HepG2 (cell line): ENCODE results near the gene SLC22A31. TPM values are rescaled to one million over a fixed set of nuclear protein-coding genes. Genes with fewer than 3 reads are reported as not detected.

Experiments used
- AGO2 ChIP-seq: fragments of 200-400 bp; formaldehyde crosslinking; optimal IDR thresholded peaks from 2 replicates; pipeline ENCODE3; 2017; ENCODE audit warnings: mild to moderate bottlenecking, low read depth, low read length, moderate library complexity
- ARID3A ChIP-seq: IDR thresholded peaks from 2 replicates; pipeline ENCODE4 v1.6.1; 2012; ENCODE audit warnings: low read depth, low read length, improper control_type of control experiment
- ATF6 ChIP-seq: sonication (generic); formaldehyde crosslinking; conservative IDR thresholded peaks from 2 replicates; pipeline ENCODE4 v1.4.0; 2020; ENCODE audit warnings: missing genetic modification reagents
- CENPBD1 ChIP-seq: sonication (generic); formaldehyde crosslinking; IDR thresholded peaks from 2 replicates; pipeline ENCODE4 v1.8.0; 2022; ENCODE audit warnings: missing genetic modification reagents, low read depth, mild to moderate bottlenecking, borderline replicate concordance
- DNMT1 ChIP-seq: sonication (generic); formaldehyde crosslinking; IDR thresholded peaks from 2 replicates; pipeline ENCODE4 v1.5.1; 2020; ENCODE audit warnings: mild to moderate bottlenecking, missing genetic modification reagents
- HHEX ChIP-seq: IDR thresholded peaks from 2 replicates; pipeline ENCODE4 v1.6.1; 2016; ENCODE audit warnings: control low read depth
- HNRNPLL ChIP-seq: fragments of 200-400 bp; formaldehyde crosslinking; IDR thresholded peaks from 2 replicates; pipeline ENCODE4 v1.6.1; 2017; ENCODE audit warnings: mild to moderate bottlenecking, low read depth, low read length; ENCODE audit not compliant: poor library complexity, severe bottlenecking
- HOXA9 ChIP-seq: sonication (generic); formaldehyde crosslinking; IDR thresholded peaks from 2 replicates; pipeline ENCODE4 v1.8.1; 2022; ENCODE audit warnings: missing genetic modification reagents, mild to moderate bottlenecking, moderate library complexity, borderline replicate concordance
- HOXD1 ChIP-seq: sonication (generic); formaldehyde crosslinking; IDR thresholded peaks from 2 replicates; pipeline ENCODE4 v1.5.0; 2020; ENCODE audit warnings: missing genetic modification reagents
- KLF11 ChIP-seq: IDR thresholded peaks from 2 replicates; pipeline ENCODE4 v1.6.1; 2016; ENCODE audit warnings: missing compliant biosample characterization
- KLF12 ChIP-seq: sonication (generic); formaldehyde crosslinking; IDR thresholded peaks from 2 replicates; pipeline ENCODE4 v1.4.0; 2020; ENCODE audit warnings: missing genetic modification reagents, borderline replicate concordance
- LCORL ChIP-seq, 2 experiments: fragments of 450-650 bp in 1 of 2; sonication (generic) in 1 of 2; formaldehyde crosslinking in 1 of 2; IDR thresholded peaks; 2 replicates each; pipeline versions ENCODE4 v1.5.0 to v1.6.1; 2017 to 2020; ENCODE audit warnings: antibody characterized with exemption in 1 of 2, missing genetic modification reagents in 1 of 2
- MEF2D ChIP-seq: sonication (generic); formaldehyde crosslinking; IDR thresholded peaks from 2 replicates; pipeline ENCODE4 v1.5.1; 2020; ENCODE audit warnings: mild to moderate bottlenecking, missing genetic modification reagents
- PCBP2 ChIP-seq: fragments of 200-400 bp; formaldehyde crosslinking; optimal IDR thresholded peaks from 2 replicates; pipeline ENCODE3; 2018; ENCODE audit warnings: low read length, low read depth; ENCODE audit not compliant: poor library complexity, severe bottlenecking
- RELA ChIP-seq: sonication (generic); formaldehyde crosslinking; IDR thresholded peaks from 2 replicates; pipeline ENCODE4 v1.4.0; 2020; ENCODE audit warnings: missing genetic modification reagents
- RXRA ChIP-seq: sonication (generic); formaldehyde crosslinking; IDR thresholded peaks from 2 replicates; pipeline ENCODE4 v1.5.1; 2020; ENCODE audit warnings: missing genetic modification reagents
- SP2 ChIP-seq: sonication (generic); formaldehyde crosslinking; IDR thresholded peaks from 2 replicates; pipeline ENCODE4 v1.5.1; 2020; ENCODE audit warnings: mild to moderate bottlenecking, missing genetic modification reagents
- SP4 ChIP-seq: sonication (generic); formaldehyde crosslinking; IDR thresholded peaks from 2 replicates; pipeline ENCODE4 v1.8.1; 2023; ENCODE audit warnings: mild to moderate bottlenecking, missing genetic modification reagents
- TOPORS ChIP-seq: sonication (generic); formaldehyde crosslinking; IDR thresholded peaks from 2 replicates; pipeline ENCODE4 v1.8.0; 2023; ENCODE audit warnings: mild to moderate bottlenecking, missing genetic modification reagents
- ZMAT3 ChIP-seq: sonication (generic); formaldehyde crosslinking; conservative IDR thresholded peaks from 2 replicates; pipeline ENCODE4 v1.7.0; 2021; ENCODE audit warnings: missing genetic modification reagents
- ZNF264 ChIP-seq: sonication (generic); formaldehyde crosslinking; IDR thresholded peaks from 2 replicates; pipeline ENCODE4 v1.4.0; 2020; ENCODE audit warnings: missing genetic modification reagents
- ZNF33A ChIP-seq: sonication (generic); formaldehyde crosslinking; IDR thresholded peaks from 2 replicates; pipeline ENCODE4 v1.5.1; 2020; ENCODE audit warnings: missing genetic modification reagents, mild to moderate bottlenecking, moderate library complexity, borderline replicate concordance
- ZNF431 ChIP-seq: sonication (generic); formaldehyde crosslinking; IDR thresholded peaks from 2 replicates; pipeline ENCODE4 v1.9.0; 2022; ENCODE audit warnings: missing genetic modification reagents, low read depth, mild to moderate bottlenecking, borderline replicate concordance
- ZNF629 ChIP-seq: sonication (generic); formaldehyde crosslinking; conservative IDR thresholded peaks from 2 replicates; pipeline ENCODE4 v1.5.0; 2020; ENCODE audit warnings: missing genetic modification reagents
- ZNF737 ChIP-seq: sonication (generic); formaldehyde crosslinking; IDR thresholded peaks from 2 replicates; pipeline ENCODE4 v1.5.0; 2020; ENCODE audit warnings: missing genetic modification reagents, mild to moderate bottlenecking, borderline replicate concordance
- ZNF83 ChIP-seq: sonication (generic); formaldehyde crosslinking; IDR thresholded peaks from 2 replicates; pipeline ENCODE4 v1.4.0; 2020; ENCODE audit warnings: missing genetic modification reagents, mild to moderate bottlenecking, borderline replicate concordance
- polyA plus RNA-seq, 8 experiments: library from polyadenylated mRNA; depleted of rRNA in 3 of 8; stranded (reverse) in 7 of 8; unstranded in 1 of 8; fragments of >200 nt; fragmentation: Illumina TruSeq in 4 of 8; extraction: Trizol in 4 of 8; gene quantifications; 2 replicates each; pipeline versions ENCODE4 v1.2.1 to v1.2.3, GENCODE V29; 2011 to 2016; ENCODE audit warnings: low read depth in 4 of 8, missing spikeins in 1 of 8, mixed read lengths in 1 of 8; ENCODE audit not compliant: insufficient read depth in 1 of 8
- total RNA-seq, 5 experiments: library from RNA; depleted of rRNA; stranded (reverse); fragments of >200 nt; fragmentation: Illumina TruSeq; extraction: Trizol; gene quantifications; 2 replicates each; pipeline ENCODE4 v1.2.3, GENCODE V29; 2016; ENCODE audit warnings: low read depth in 1 of 5

The SLC22A31 gene
- total and polyA plus RNA-seq, 2 of the 13 experiments (the other 11 are each of a cell fraction or from before 2014, with no cell fraction given): 67.3 to 83.3 TPM

- peak; percentile 62; the same call in 1 of the 2 replicates for TF ChIP-seq CENPBD1
- TF ChIP-seq DNMT1 (CRISPR knock-in tag): no peak
- peak; percentile 37; the same call in 1 of the 2 replicates for TF ChIP-seq ZNF33A (CRISPR knock-in tag)
- TF ChIP-seq HNRNPLL: peak; percentile 84
- TF ChIP-seq SP4 (CRISPR knock-in tag): peak; percentile 89
- peak; percentile 91 for TF ChIP-seq AGO2
- TF ChIP-seq SP2 (CRISPR knock-in tag): peak; percentile 80
- TF ChIP-seq ZNF83 (CRISPR knock-in tag): peak; percentile 69
- TF ChIP-seq RXRA (CRISPR knock-in tag): peak; percentile 64; the same call in 1 of the 2 replicates
- peak; percentile 89; the same call in 1 of the 2 replicates for TF ChIP-seq HOXD1 (CRISPR knock-in tag)
- no peak; the same call in 1 of the 2 replicates for TF ChIP-seq MEF2D (CRISPR knock-in tag)
- no peak; the same call in 1 of the 2 replicates for TF ChIP-seq ZNF431
- no peak for TF ChIP-seq PCBP2
- TF ChIP-seq ARID3A: no peak
- TF ChIP-seq ZNF629 (CRISPR knock-in tag): no peak; the same call in 1 of the 2 replicates
- peak; percentile 88 for TF ChIP-seq ATF6 (CRISPR knock-in tag)
- TF ChIP-seq LCORL (IDR thresholded peaks at IDR 0.05): no peak
- TF ChIP-seq LCORL (CRISPR knock-in tag; IDR thresholded peaks at IDR 0.05): peak; percentile 76
- TF ChIP-seq ZNF264 (CRISPR knock-in tag): 0 out of 2 replicates have a peak, but pooled peaks have one; percentile 50
- no peak; the same call in 1 of the 2 replicates for TF ChIP-seq KLF11 (CRISPR knock-in tag)
- no peak for TF ChIP-seq HOXA9 (CRISPR knock-in tag)
- TF ChIP-seq KLF12: peak; percentile 88
- no peak for TF ChIP-seq HHEX (CRISPR knock-in tag)
- TF ChIP-seq RELA: peak; percentile 1; the same call in 1 of the 2 replicates
- peak; percentile 53; the same call in 1 of the 2 replicates for TF ChIP-seq TOPORS (CRISPR knock-in tag)
- peak; percentile 80 for TF ChIP-seq ZMAT3 (CRISPR knock-in tag)
- peak; percentile 52; the same call in 1 of the 2 replicates for TF ChIP-seq ZNF737
These were observed 17.3 kb upstream of the SLC22A31 start, which contains the start of gene ZNF778 (continued) for GRCh38 chr16:89217388-89218191.
